ENCODE results near the gene SOX2.

SOX2 gene

DNA sequence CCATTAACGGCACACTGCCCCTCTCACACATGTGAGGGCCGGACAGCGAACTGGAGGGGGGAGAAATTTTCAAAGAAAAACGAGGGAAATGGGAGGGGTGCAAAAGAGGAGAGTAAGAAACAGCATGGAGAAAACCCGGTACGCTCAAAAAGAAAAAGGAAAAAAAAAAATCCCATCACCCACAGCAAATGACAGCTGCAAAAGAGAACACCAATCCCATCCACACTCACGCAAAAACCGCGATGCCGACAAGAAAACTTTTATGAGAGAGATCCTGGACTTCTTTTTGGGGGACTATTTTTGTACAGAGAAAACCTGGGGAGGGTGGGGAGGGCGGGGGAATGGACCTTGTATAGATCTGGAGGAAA, 1.5 kb downstream of the SOX2 start:
- H3K9ac ChIP-seq (ENCODE audit: low read depth, low read length, poor library complexity, severe bottlenecking), result no peak overlapping the region
- no peaks in the 10 kb centered on the region for H3K9me2 ChIP-seq (replicated peaks; ENCODE audit: low read depth, low read length)
- H3K9me3 ChIP-seq (ENCODE audit: insufficient read depth, low read depth, low read length), result no peaks in the 10 kb centered on the region
- no peak overlapping the region for H2AFZ ChIP-seq (ENCODE audit: low read length)
- H3K4me3 ChIP-seq (ENCODE audit: low read length, poor library complexity, severe bottlenecking), result no peak overlapping the region
- H3K27me3 ChIP-seq (ENCODE audit: insufficient read depth, low read length, poor library complexity, severe bottlenecking), result no peaks in the 10 kb centered on the region
- H3K4me1 ChIP-seq (ENCODE audit: insufficient read depth, low read length, poor library complexity, severe bottlenecking), result no peaks in the 10 kb centered on the region
- no peak overlapping the region for H3K4me2 ChIP-seq (ENCODE audit: low read depth, low read length, poor library complexity, severe bottlenecking)
- TF ChIP-seq, protein P1, sequence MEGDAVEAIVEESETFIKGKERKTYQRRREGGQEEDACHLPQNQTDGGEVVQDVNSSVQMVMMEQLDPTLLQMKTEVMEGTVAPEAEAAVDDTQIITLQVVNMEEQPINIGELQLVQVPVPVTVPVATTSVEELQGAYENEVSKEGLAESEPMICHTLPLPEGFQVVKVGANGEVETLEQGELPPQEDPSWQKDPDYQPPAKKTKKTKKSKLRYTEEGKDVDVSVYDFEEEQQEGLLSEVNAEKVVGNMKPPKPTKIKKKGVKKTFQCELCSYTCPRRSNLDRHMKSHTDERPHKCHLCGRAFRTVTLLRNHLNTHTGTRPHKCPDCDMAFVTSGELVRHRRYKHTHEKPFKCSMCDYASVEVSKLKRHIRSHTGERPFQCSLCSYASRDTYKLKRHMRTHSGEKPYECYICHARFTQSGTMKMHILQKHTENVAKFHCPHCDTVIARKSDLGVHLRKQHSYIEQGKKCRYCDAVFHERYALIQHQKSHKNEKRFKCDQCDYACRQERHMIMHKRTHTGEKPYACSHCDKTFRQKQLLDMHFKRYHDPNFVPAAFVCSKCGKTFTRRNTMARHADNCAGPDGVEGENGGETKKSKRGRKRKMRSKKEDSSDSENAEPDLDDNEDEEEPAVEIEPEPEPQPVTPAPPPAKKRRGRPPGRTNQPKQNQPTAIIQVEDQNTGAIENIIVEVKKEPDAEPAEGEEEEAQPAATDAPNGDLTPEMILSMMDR (conservative IDR thresholded peaks at IDR 0.05; ENCODE audit: low read length), result no peak
- no peak for TF ChIP-seq EZH2phosphoT487 (IDR thresholded peaks at IDR 0.05; ENCODE audit: borderline replicate concordance)
- no peaks in the 10 kb centered on the region for H3K36me3 ChIP-seq (ENCODE audit: insufficient read depth, low read length)
- H3K79me2 ChIP-seq (ENCODE audit: insufficient read depth, low read length), result no peaks in the 10 kb centered on the region
- H3F3A ChIP-seq (ENCODE audit: low read depth), result no peaks in the 10 kb centered on the region
- no peaks in the 10 kb centered on the region for H4K20me1 ChIP-seq (ENCODE audit: insufficient read depth, low read length, poor library complexity, severe bottlenecking)

DNA sequence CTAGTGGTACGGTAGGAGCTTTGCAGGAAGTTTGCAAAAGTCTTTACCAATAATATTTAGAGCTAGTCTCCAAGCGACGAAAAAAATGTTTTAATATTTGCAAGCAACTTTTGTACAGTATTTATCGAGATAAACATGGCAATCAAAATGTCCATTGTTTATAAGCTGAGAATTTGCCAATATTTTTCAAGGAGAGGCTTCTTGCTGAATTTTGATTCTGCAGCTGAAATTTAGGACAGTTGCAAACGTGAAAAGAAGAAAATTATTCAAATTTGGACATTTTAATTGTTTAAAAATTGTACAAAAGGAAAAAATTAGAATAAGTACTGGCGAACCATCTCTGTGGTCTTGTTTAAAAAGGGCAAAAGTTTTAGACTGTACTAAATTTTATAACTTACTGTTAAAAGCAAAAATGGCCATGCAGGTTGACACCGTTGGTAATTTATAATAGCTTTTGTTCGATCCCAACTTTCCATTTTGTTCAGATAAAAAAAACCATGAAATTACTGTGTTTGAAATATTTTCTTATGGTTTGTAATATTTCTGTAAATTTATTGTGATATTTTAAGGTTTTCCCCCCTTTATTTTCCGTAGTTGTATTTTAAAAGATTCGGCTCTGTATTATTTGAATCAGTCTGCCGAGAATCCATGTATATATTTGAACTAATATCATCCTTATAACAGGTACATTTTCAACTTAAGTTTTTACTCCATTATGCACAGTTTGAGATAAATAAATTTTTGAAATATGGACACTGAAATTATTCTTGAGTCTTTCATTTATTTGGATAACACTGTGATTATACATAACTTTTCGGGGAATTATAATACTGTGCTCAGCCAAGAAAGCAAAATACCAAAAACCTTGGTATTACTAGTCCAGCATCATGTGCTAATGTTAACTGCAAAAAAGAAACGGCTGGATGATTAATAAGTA, 2.2 kb downstream of the SOX2 start:
- Histone ChIP-seq H2AFZ (ENCODE audit: low read length) (no peak overlapping the region), H3K79me2 (ENCODE audit: insufficient read depth, low read length) (no peaks in the 10 kb centered on the region), H3K9me3 (ENCODE audit: insufficient read depth, low read depth, low read length) (no peaks in the 10 kb centered on the region), H3K36me3 (ENCODE audit: insufficient read depth, low read length) (no peaks in the 10 kb centered on the region), H3F3A (ENCODE audit: low read depth) (no peaks in the 10 kb centered on the region), H3K9ac (ENCODE audit: low read depth, low read length, poor library complexity, severe bottlenecking) (no peak overlapping the region), H3K27me3 (ENCODE audit: insufficient read depth, low read length, poor library complexity, severe bottlenecking) (no peaks in the 10 kb centered on the region), H4K20me1 (ENCODE audit: insufficient read depth, low read length, poor library complexity, severe bottlenecking) (no peaks in the 10 kb centered on the region), H3K9me2 (replicated peaks; ENCODE audit: low read depth, low read length) (no peaks in the 10 kb centered on the region), H3K4me3 (ENCODE audit: low read length, poor library complexity, severe bottlenecking) (no peak overlapping the region), H3K4me1 (ENCODE audit: insufficient read depth, low read length, poor library complexity, severe bottlenecking) (no peaks in the 10 kb centered on the region), H3K4me2 (ENCODE audit: low read depth, low read length, poor library complexity, severe bottlenecking) (no peak overlapping the region)
- TF ChIP-seq, protein P1 (conservative IDR thresholded peaks at IDR 0.05; ENCODE audit: low read length), result no peak
- TF ChIP-seq EZH2phosphoT487 (IDR thresholded peaks at IDR 0.05; ENCODE audit: borderline replicate concordance), result no peak

DNA sequence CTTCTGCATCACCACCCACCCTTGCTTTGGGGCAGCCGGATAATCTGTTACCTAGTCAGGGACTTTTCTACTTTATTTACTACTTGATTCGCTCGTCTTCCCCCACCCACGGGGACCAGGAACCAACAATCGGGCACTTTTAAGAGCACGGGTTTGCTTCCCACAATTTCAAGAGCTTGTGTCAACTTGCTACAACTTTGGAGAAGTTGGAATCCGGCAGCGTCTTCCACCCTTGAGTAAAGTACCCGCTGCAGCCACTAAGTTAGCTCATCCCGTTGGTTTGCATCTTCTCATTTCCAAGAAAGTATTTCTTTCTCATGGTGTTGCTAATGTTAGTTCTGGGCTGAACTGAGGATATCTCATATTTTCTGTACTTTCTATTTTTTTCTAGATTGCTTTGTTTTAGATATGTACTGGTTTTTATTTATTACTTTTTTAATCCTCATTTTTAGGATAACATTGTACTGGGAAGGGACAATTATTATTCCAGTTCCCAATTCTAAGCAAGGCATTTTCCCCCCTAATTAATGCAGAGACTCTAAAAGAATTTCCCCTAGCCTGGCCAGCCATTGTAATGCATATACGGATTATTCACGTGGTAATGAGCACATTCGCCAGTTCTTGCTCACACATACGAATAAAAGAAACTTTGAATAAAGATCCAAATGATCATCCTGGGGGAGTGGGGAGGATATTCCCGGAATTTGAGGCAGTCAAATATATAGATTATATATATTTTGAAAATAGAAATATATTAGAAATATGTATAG, 4.0 kb downstream of the SOX2 start:
- Histone ChIP-seq H3K36me3 (ENCODE audit: insufficient read depth, low read length) (no peaks in the 10 kb centered on the region), H3F3A (ENCODE audit: low read depth) (no peaks in the 10 kb centered on the region), H3K4me3 (ENCODE audit: low read length, poor library complexity, severe bottlenecking) (no peak overlapping the region), H2AFZ (ENCODE audit: low read length) (no peak overlapping the region), H3K9ac (ENCODE audit: low read depth, low read length, poor library complexity, severe bottlenecking) (no peak overlapping the region), H4K20me1 (ENCODE audit: insufficient read depth, low read length, poor library complexity, severe bottlenecking) (no peaks in the 10 kb centered on the region), H3K79me2 (ENCODE audit: insufficient read depth, low read length) (no peaks in the 10 kb centered on the region), H3K9me3 (ENCODE audit: insufficient read depth, low read depth, low read length) (no peaks in the 10 kb centered on the region), H3K9me2 (replicated peaks; ENCODE audit: low read depth, low read length) (no peaks in the 10 kb centered on the region), H3K4me1 (ENCODE audit: insufficient read depth, low read length, poor library complexity, severe bottlenecking) (no peaks in the 10 kb centered on the region), H3K4me2 (ENCODE audit: low read depth, low read length, poor library complexity, severe bottlenecking) (no peak overlapping the region), H3K27me3 (ENCODE audit: insufficient read depth, low read length, poor library complexity, severe bottlenecking) (no peaks in the 10 kb centered on the region)
- TF ChIP-seq, protein P1 (conservative IDR thresholded peaks at IDR 0.05; ENCODE audit: low read length), result no peak
- TF ChIP-seq EZH2phosphoT487 (IDR thresholded peaks at IDR 0.05; ENCODE audit: borderline replicate concordance), result no peak

Data from Loucy (cell line).